K562 (cell line): ENCODE measurements around the gene DRD2. TPM values are rescaled to one million over a fixed set of nuclear protein-coding genes. Genes with fewer than 3 reads are reported as not detected.

Experiments used
- ATAC-seq: fragments of 200-7000 bp; cut with Tn5 transposase; 3 replicates; pipeline ENCODE4 v1.9.1; 2020; ENCODE audit warnings: moderate library complexity
- BruUV-seq: library from RNA; stranded (reverse); fragments of 400-500 nt; replicated peaks from 2 replicates; lab custom pipeline; 2021; lab: Mats Ljungman, UMichigan
- CTCF ChIA-PET: fragments of 300-600 bp; formaldehyde crosslinking; extraction: SDS; loops from one replicate; lab custom pipeline; 2021; ENCODE audit warnings: low intra/inter-chr PET ratio; lab: Yijun Ruan, JAX
- POLR2A ChIA-PET: fragments of 300-600, 350-650 bp; sonication (Branson Sonifier 250); formaldehyde crosslinking; extraction: SDS; loops from one replicate; lab custom pipeline; 2021; ENCODE audit warnings: antibody characterized with exemption, inconsistent platforms; lab: Yijun Ruan, JAX
- DNase-seq, 4 experiments: peaks; one replicate each; pipeline versions ENCODE4 v3.0.0 to v3.0.0-alpha.2; 2011 to 2018; ENCODE audit warnings: low spot score in 3 of 4, mixed read lengths in 3 of 4; ENCODE audit errors: extremely low read depth in 1 of 4
- FAIRE-seq: peaks from 2 replicates; lab custom pipeline; 2011; peaks lifted over from hg19 to GRCh38; lab: Jason Lieb, UNC
- H2AFZ ChIP-seq: 2 replicates; pipeline ENCODE4 v1.6.0; 2011; ENCODE audit warnings: low read depth, low read length, control low read depth, inconsistent platforms
- H3K27ac ChIP-seq: fragments of 200-600 bp; 3 replicates; pipeline ENCODE4 v1.8.0; 2011; ENCODE audit warnings: low read depth, mild to moderate bottlenecking, control low read depth, inconsistent platforms, low read length, moderate library complexity, mixed read lengths; ENCODE audit errors: extremely low read depth
- H3K27me3 ChIP-seq, 2 experiments: fragments of 300-600 bp in 1 of 2; 2 replicates in 1 of 2; 3 replicates in 1 of 2; pipeline versions ENCODE4 v1.6.0 to v1.8.0; 2011; ENCODE audit warnings: inconsistent platforms in 2 of 2, low read length in 2 of 2, mild to moderate bottlenecking in 1 of 2, mixed read lengths in 1 of 2, moderate library complexity in 1 of 2; ENCODE audit not compliant: control insufficient read depth in 2 of 2, insufficient read depth in 2 of 2
- H3K36me3 ChIP-seq: fragments of 300-600 bp; 3 replicates; pipeline ENCODE4 v1.8.0; 2011; ENCODE audit warnings: mild to moderate bottlenecking, low read length, inconsistent platforms; ENCODE audit not compliant: control insufficient read depth, insufficient read depth
- H3K4me1 ChIP-seq, 2 experiments: fragments of 200-600 bp in 1 of 2; replicated peaks in 1 of 2; 2 replicates in 1 of 2; 3 replicates in 1 of 2; pipeline versions ENCODE4 v1.5.1 to v1.8.0; 2011; ENCODE audit warnings: inconsistent platforms in 2 of 2, low read length in 2 of 2, mild to moderate bottlenecking in 1 of 2, mixed read lengths in 1 of 2, moderate library complexity in 1 of 2; ENCODE audit not compliant: control insufficient read depth in 2 of 2, insufficient read depth in 2 of 2
- H3K4me2 ChIP-seq: 2 replicates; pipeline ENCODE4 v1.6.1; 2011; ENCODE audit warnings: low read length, control low read depth, inconsistent platforms, mixed read lengths; ENCODE audit not compliant: insufficient read depth
- H3K4me3 ChIP-seq: fragments of 200-600 bp; sonication (generic), shearing (Covaris generic); 2 replicates; pipeline ENCODE4 v1.5.1; 2016; ENCODE audit warnings: control low read depth, inconsistent platforms
- H3K79me2 ChIP-seq: fragments of 200-600 bp; 3 replicates; pipeline ENCODE4 v1.8.0; 2011; ENCODE audit warnings: low read length, inconsistent platforms; ENCODE audit not compliant: control insufficient read depth, insufficient read depth
- H3K9ac ChIP-seq, 2 experiments: 2 replicates each; pipeline versions ENCODE4 v1.6.0 to v1.6.1; 2011; ENCODE audit warnings: low read depth in 2 of 2, low read length in 2 of 2, control low read depth in 1 of 2, inconsistent platforms in 1 of 2, mild to moderate bottlenecking in 1 of 2, mixed read lengths in 1 of 2; ENCODE audit not compliant: insufficient read depth in 1 of 2
- H3K9me1 ChIP-seq: one replicate; pipeline ENCODE4 v1.6.0; 2011; ENCODE audit warnings: inconsistent platforms, mild to moderate bottlenecking, low read length, moderate library complexity; ENCODE audit not compliant: control insufficient read depth, insufficient read depth
- H3K9me3 ChIP-seq: replicated peaks from 2 replicates; pipeline ENCODE4 v1.5.1; 2011; ENCODE audit warnings: low read depth, low read length, inconsistent platforms; ENCODE audit not compliant: control insufficient read depth, insufficient read depth
- H4K20me1 ChIP-seq: replicated peaks from 2 replicates; pipeline ENCODE4 v1.6.1; 2011; ENCODE audit warnings: low read length, inconsistent platforms, mixed read lengths; ENCODE audit not compliant: control insufficient read depth, insufficient read depth
- CBFA2T2 ChIP-seq: fragments of 450-650 bp; conservative IDR thresholded peaks from 2 replicates; pipeline ENCODE4 v1.6.1; 2017; ENCODE audit warnings: mild to moderate bottlenecking
- ELF4 ChIP-seq: fragments of 450-650 bp; formaldehyde crosslinking; IDR thresholded peaks from 2 replicates; pipeline ENCODE4 v1.4.0; 2022; ENCODE audit warnings: missing genetic modification characterization
- ILK ChIP-seq: fragments of 450-650 bp; IDR thresholded peaks from 2 replicates; pipeline ENCODE4 v1.6.1; 2016; ENCODE audit warnings: missing genetic modification characterization, low read depth, mild to moderate bottlenecking, missing compliant biosample characterization, moderate library complexity, borderline replicate concordance
- MAFG ChIP-seq: fragments of 450-650 bp; conservative IDR thresholded peaks from 2 replicates; pipeline ENCODE4 v1.6.1; 2016; ENCODE audit warnings: missing genetic modification characterization, missing compliant biosample characterization
- MAZ ChIP-seq, 2 experiments: fragments of 450-650 bp in 1 of 2; sonication (generic) in 1 of 2; formaldehyde crosslinking; IDR thresholded peaks in 1 of 2; conservative IDR thresholded peaks in 1 of 2; 2 replicates each; pipeline versions ENCODE4 v1.4.0 to v1.5.0; 2020; ENCODE audit warnings: mild to moderate bottlenecking in 1 of 2, missing genetic modification reagents in 1 of 2
- MBD1 ChIP-seq: fragments of 250-450 bp; sonication (Bioruptor Pico); IDR thresholded peaks from 2 replicates; pipeline ENCODE4 v1.8.0; 2022; ENCODE audit warnings: inconsistent platforms
- NCOA2 ChIP-seq, 2 experiments: fragments of 450-650 bp; IDR thresholded peaks; 2 replicates each; pipeline ENCODE4 v1.6.1; 2018; ENCODE audit warnings: mild to moderate bottlenecking in 2 of 2, moderate library complexity in 1 of 2; ENCODE audit not compliant: partially characterized antibody in 2 of 2
- NFYB ChIP-seq: IDR thresholded peaks from 2 replicates; pipeline ENCODE4 v1.6.1; 2011; ENCODE audit warnings: mild to moderate bottlenecking, moderate library complexity; ENCODE audit not compliant: insufficient read length; ENCODE audit errors: extremely low read depth
- RAD51 ChIP-seq: fragments of 450-650 bp; IDR thresholded peaks from 2 replicates; pipeline ENCODE4 v1.7.1; 2016; ENCODE audit warnings: low read depth, mild to moderate bottlenecking, borderline replicate concordance
- TCF7 ChIP-seq: sonication (generic); IDR thresholded peaks from 2 replicates; pipeline ENCODE4 v1.6.1; 2016; ENCODE audit warnings: antibody characterized with exemption, borderline replicate concordance
- TFE3 ChIP-seq: fragments of 450-650 bp; formaldehyde crosslinking; IDR thresholded peaks from 2 replicates; pipeline ENCODE4 v1.4.0; 2020; ENCODE audit warnings: mild to moderate bottlenecking, mixed read lengths
- TOE1 ChIP-seq, 2 experiments: fragments of 450-650 bp in 1 of 2; sonication (generic) in 1 of 2; formaldehyde crosslinking in 1 of 2; IDR thresholded peaks; 2 replicates each; pipeline versions ENCODE4 v1.7.1 to v1.8.0; 2016 to 2022; ENCODE audit warnings: borderline replicate concordance in 2 of 2, mild to moderate bottlenecking in 2 of 2, antibody characterized with exemption in 1 of 2, inconsistent platforms in 1 of 2, low read depth in 1 of 2, missing genetic modification reagents in 1 of 2, moderate library complexity in 1 of 2
- USF1 ChIP-seq: sonication (generic); formaldehyde crosslinking; IDR thresholded peaks from 2 replicates; pipeline ENCODE4 v1.9.0; 2022; ENCODE audit warnings: mild to moderate bottlenecking, missing genetic modification reagents
- USF2 ChIP-seq: sonication (generic); formaldehyde crosslinking; IDR thresholded peaks from 2 replicates; pipeline ENCODE4 v1.5.0; 2020; ENCODE audit warnings: missing genetic modification reagents
- ZBTB2 ChIP-seq: fragments of 450-650 bp; IDR thresholded peaks from 2 replicates; pipeline ENCODE4 v1.6.1; 2016; ENCODE audit warnings: antibody characterized with exemption
- ZC3H8 ChIP-seq: fragments of 450-650 bp; IDR thresholded peaks from 2 replicates; pipeline ENCODE4 v1.6.1; 2017
- WGBS: fragments of 100-300 bp; shearing (Covaris generic); methylation state at CpG from one replicate; pipeline ENCODE4 v1.1.6; 2016; ENCODE audit warnings: low coverage, mixed read lengths; ENCODE audit not compliant: insufficient coverage; ENCODE audit errors: missing lambda C conversion rate; 5-methylcytosine and 5-hydroxymethylcytosine counted together
- in situ Hi-C: fragments of 300-500 bp; cut with MboI; formaldehyde crosslinking; loops from 4 replicates; pipeline ENCODE4 v1.15.0; 2018; ENCODE audit warnings: inconsistent platforms, mixed read lengths
- intact Hi-C: fragments of 100-400 bp; cut with micrococcal nuclease; formaldehyde crosslinking; loops from 2 replicates; pipeline ENCODE4 v1.14.2; 2022
- polyA plus RNA-seq, 8 experiments: library from polyadenylated mRNA; depleted of rRNA in 4 of 8; stranded (reverse) in 5 of 8; unstranded in 3 of 8; fragments of >200 nt; fragmentation: Nextera tagmentation in 2 of 8; fragmentation: Illumina TruSeq in 1 of 8; extraction: Ambion mirVana in 2 of 8; extraction: Trizol in 1 of 8; gene quantifications; 2 replicates each; pipeline versions ENCODE4 v1.2.1 to v1.2.3, GENCODE V29; 2011 to 2014; ENCODE audit warnings: inconsistent platforms in 1 of 8, missing spikeins in 1 of 8
- total RNA-seq, 7 experiments: library from RNA; depleted of rRNA in 6 of 7; stranded (reverse); fragments of >200 nt in 6 of 7; fragmentation: Illumina TruSeq in 2 of 7; extraction: Trizol in 2 of 7; gene quantifications; 2 replicates each; pipeline versions ENCODE4 v1.2.1 to v1.2.3, GENCODE V29; 2011 to 2021; ENCODE audit warnings: low replicate concordance in 1 of 7

Gene DRD2
- total and polyA plus RNA-seq, 9 of the 15 experiments (the other 6 are each of a cell fraction or from before 2014, with no cell fraction given): not detected

- Histone ChIP-seq H2AFZ (no peak overlapping the region), H3K4me3 (no peak overlapping the region), H3K9me3 (no peaks in the 10 kb centered on the region), H3K4me1 (peaks cover 0 to 8% of the 10 kb centered on the region in 2 experiments; a peak in 3 of 5 replicates), H4K20me1 (no peaks in the 10 kb centered on the region), H3K9ac (no peak overlapping the region), H3K27ac (no peak overlapping the region)
- intact Hi-C loops: no loop called here
- FAIRE-seq (peak; percentile 32), DNase-seq (peak in 3 of 4 experiments; percentile 46 to 68 (median 67))
- WGBS: 32% methylated on average over 5 of the region's 5 CpGs
- TF ChIP-seq ELF4 (CRISPR knock-in tag) (no peak), USF1 (peak; percentile 75), MBD1 (no peak), ILK (tag) (no peak), ZBTB2 (no peak), TOE1 (IDR thresholded peaks at IDR 0.05; ENCODE audit: borderline replicate concordance) (peak; percentile 84; the same call in 1 of the 2 replicates), TOE1 (CRISPR knock-in tag; IDR thresholded peaks at IDR 0.05; ENCODE audit: borderline replicate concordance, low read depth) (no peak), NCOA2 (IDR thresholded peaks at IDR 0.05; ENCODE audit: partially characterized antibody in 2 of 2) (no peak), RAD51 (peak; percentile 79), MAZ (CRISPR knock-in tag; conservative IDR thresholded peaks at IDR 0.05 in 1 of 2, IDR thresholded peaks at IDR 0.05 in 1 of 2) (no peak), CBFA2T2 (peak; percentile 19; the same call in 1 of the 2 replicates), TCF7 (no peak), MAFG (tag) (no peak), TFE3 (peak; percentile 90), USF2 (peak; percentile 81), ZC3H8 (no peak), NFYB (peak; percentile 74)
- TF ChIP-seq, all 486 proteins: peak for 7
- ChIA-PET POLR2A (no interaction called here), CTCF (no interaction called here)
- no peaks in the 10 kb centered on the region for H3K9me1 ChIP-seq
- in situ Hi-C loops: no loop called here
- H3K4me2 ChIP-seq: no peak overlapping the region
- ATAC-seq: peak; percentile 64
- H3K27me3 ChIP-seq: peaks cover 0 to 4% of the 10 kb centered on the region in 2 experiments; a peak in 2 of 5 replicates
- BruUV-seq: no TSS peak
- no peaks in the 10 kb centered on the region for H3K36me3 ChIP-seq
- no peaks in the 10 kb centered on the region for H3K79me2 ChIP-seq
Measured at GRCh38 chr11:113375402-113375801, 99.8 kb downstream of the DRD2 start.
